H1 (cell line): ENCODE data around the gene TBC1D24. TPM values are rescaled to one million over a fixed set of nuclear protein-coding genes. Genes with fewer than 3 reads are reported as not detected.

ENCODE experiments used
- CTBP2 ChIP-seq: IDR thresholded peaks from 2 replicates; pipeline ENCODE4 v1.7.0; 2011; ENCODE audit warnings: borderline replicate concordance, mild to moderate bottlenecking, moderate library complexity, mixed read lengths, low read length; ENCODE audit not compliant: insufficient read depth, insufficient read length
- EGR1 ChIP-seq: IDR thresholded peaks from 2 replicates; pipeline ENCODE4 v1.6.1; 2011; ENCODE audit warnings: low read depth, low read length, borderline replicate concordance
- PHF8 ChIP-seq: fragments of 200-600 bp; sonication (generic); conservative IDR thresholded peaks from 2 replicates; pipeline ENCODE4 v1.7.1; 2012; ENCODE audit warnings: low read depth, mild to moderate bottlenecking, inconsistent platforms, low read length, moderate library complexity
- RNF2 ChIP-seq: fragments of 200-900, 300-1000 bp; sonication (generic); IDR thresholded peaks from 2 replicates; pipeline ENCODE4 v1.7.1; 2016; ENCODE audit warnings: borderline replicate concordance, low read depth, mild to moderate bottlenecking, antibody characterized with exemption, low read length; ENCODE audit not compliant: poor library complexity, severe bottlenecking; ENCODE audit errors: missing control alignments
- polyA plus RNA-seq, 7 experiments: library from polyadenylated mRNA; depleted of rRNA in 3 of 7; stranded (reverse) in 5 of 7; unstranded in 2 of 7; fragments of >200 nt in 5 of 7; fragments of 200-250 nt in 2 of 7; gene quantifications; 1 replicate in 5 of 7; 2 replicates in 1 of 7; 4 replicates in 1 of 7; pipeline versions ENCODE4 v1.2.1 to v1.2.3, GENCODE V29; 2011 to 2013; ENCODE audit warnings: missing spikeins in 2 of 7, mixed read lengths in 2 of 7
- total RNA-seq: library from RNA; stranded (reverse); fragmentation: NEBNext Ultra II Directional; extraction: Animal tissue kit (Norgen Biotek cat#: 25700); gene quantifications from 2 replicates; pipeline ENCODE4 v1.2.1, GENCODE V29; 2021
- TF ChIP-seq, protein P1 (sequence below): IDR thresholded peaks from 2 replicates; pipeline ENCODE4 v1.6.1; 2011; ENCODE audit warnings: low read length, improper control_type of control experiment

The TBC1D24 gene
- total and polyA plus RNA-seq, 2 of the 8 experiments (the other 6 are each of a cell fraction or from before 2014, with no cell fraction given) = 8.7 to 21.5 TPM

DNA sequence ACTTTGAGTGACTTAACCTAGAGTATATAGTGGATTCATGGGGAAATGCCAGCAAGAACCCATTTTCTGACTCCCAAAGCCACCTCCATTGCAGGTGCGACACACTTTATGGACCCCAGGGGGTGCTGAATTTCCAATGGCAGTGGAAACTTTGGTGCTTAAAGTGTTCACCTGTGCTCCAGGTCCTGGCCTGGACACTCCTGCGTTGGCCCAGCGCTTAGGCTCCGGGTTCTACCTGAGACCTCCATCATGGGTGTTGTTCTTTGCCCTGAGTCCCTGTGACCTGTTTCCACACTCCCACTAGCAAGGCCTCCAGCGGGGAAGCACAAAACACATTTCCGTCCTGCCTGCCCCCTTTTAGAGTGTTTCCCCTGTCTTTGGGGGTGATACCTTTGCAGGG is 42.6 kb upstream of the TBC1D24 start (continued):
- TF ChIP-seq, protein P1, sequence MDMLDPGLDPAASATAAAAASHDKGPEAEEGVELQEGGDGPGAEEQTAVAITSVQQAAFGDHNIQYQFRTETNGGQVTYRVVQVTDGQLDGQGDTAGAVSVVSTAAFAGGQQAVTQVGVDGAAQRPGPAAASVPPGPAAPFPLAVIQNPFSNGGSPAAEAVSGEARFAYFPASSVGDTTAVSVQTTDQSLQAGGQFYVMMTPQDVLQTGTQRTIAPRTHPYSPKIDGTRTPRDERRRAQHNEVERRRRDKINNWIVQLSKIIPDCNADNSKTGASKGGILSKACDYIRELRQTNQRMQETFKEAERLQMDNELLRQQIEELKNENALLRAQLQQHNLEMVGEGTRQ = no peak
- TF ChIP-seq EGR1 = no peak
- no peak for TF ChIP-seq CTBP2
- TF ChIP-seq PHF8 = no peak
- no peak for TF ChIP-seq RNF2
